ENCODE measurements around the gene CMKLR1.

CMKLR1 gene

GRCh38 chr12:108322998-108323397, 16.1 kb downstream of the CMKLR1 start:
- no peak for TF ChIP-seq CTCF (IDR thresholded peaks at IDR 0.05; ENCODE audit: insufficient read depth, low read depth, low read length, missing control alignments)
- no peak for DNase-seq (ENCODE audit: low read depth)
- H3K4me3 ChIP-seq (ENCODE audit: low read length) = no peak overlapping the region

GRCh38 chr12:108321688-108322087, 17.4 kb downstream of the CMKLR1 start:
- no peak for TF ChIP-seq CTCF (IDR thresholded peaks at IDR 0.05; ENCODE audit: insufficient read depth, low read depth, low read length, missing control alignments)
- no peak for DNase-seq (ENCODE audit: low read depth)
- H3K4me3 ChIP-seq (ENCODE audit: low read length) = no peak overlapping the region

GRCh38 chr12:108320507-108321293, 18.4 kb downstream of the CMKLR1 start:
- no peak for TF ChIP-seq CTCF (IDR thresholded peaks at IDR 0.05; ENCODE audit: insufficient read depth, low read depth, low read length, missing control alignments)
- no peak overlapping the region for H3K4me3 ChIP-seq (ENCODE audit: low read length)

GRCh38 chr12:108319277-108320234, 19.6 kb downstream of the CMKLR1 start:
- no peak for DNase-seq (ENCODE audit: low read depth)
- no peak overlapping the region for H3K4me3 ChIP-seq (ENCODE audit: low read length)
- TF ChIP-seq CTCF (IDR thresholded peaks at IDR 0.05; ENCODE audit: insufficient read depth, low read depth, low read length, missing control alignments) = no peak

More at GRCh38 chr12:108320507-108321293, 18.4 kb downstream of the CMKLR1 start:
- DNase-seq (ENCODE audit: low read depth) = no peak

- TF ChIP-seq CTCF (IDR thresholded peaks at IDR 0.05; ENCODE audit: insufficient read depth, low read depth, low read length, missing control alignments) = no peak
- H3K4me3 ChIP-seq (ENCODE audit: low read length) = no peak overlapping the region
- no peak for DNase-seq (ENCODE audit: low read depth)
These were observed 20.4 kb downstream of the CMKLR1 start for GRCh38 chr12:108318472-108319275.
